SK-N-SH (cell line): ENCODE results near the gene VPS26B.

Experiments
- FOXM1 ChIP-seq: IDR thresholded peaks from 2 replicates; pipeline ENCODE4 v1.4.0; 2012; ENCODE audit warnings: low read depth, mild to moderate bottlenecking
- POLR2AphosphoS5 ChIP-seq: IDR thresholded peaks from 2 replicates; pipeline ENCODE4 v1.6.1; 2012; ENCODE audit warnings: low read depth, low read length
- SMC3 ChIP-seq: IDR thresholded peaks from 2 replicates; pipeline ENCODE4 v1.6.1; 2012; ENCODE audit warnings: low read depth, low read length, improper control_type of control experiment
- TAF1 ChIP-seq: IDR thresholded peaks from 2 replicates; pipeline ENCODE4 v1.6.1; 2012; ENCODE audit warnings: low read depth, mild to moderate bottlenecking, low read length, moderate library complexity, borderline replicate concordance
- TF ChIP-seq, protein P1 (sequence below): fragments of 200-600 bp; sonication (generic); IDR thresholded peaks from 2 replicates; pipeline ENCODE4 v1.6.1; 2017; ENCODE audit warnings: antibody characterized with exemption, mild to moderate bottlenecking, moderate library complexity

DNA sequence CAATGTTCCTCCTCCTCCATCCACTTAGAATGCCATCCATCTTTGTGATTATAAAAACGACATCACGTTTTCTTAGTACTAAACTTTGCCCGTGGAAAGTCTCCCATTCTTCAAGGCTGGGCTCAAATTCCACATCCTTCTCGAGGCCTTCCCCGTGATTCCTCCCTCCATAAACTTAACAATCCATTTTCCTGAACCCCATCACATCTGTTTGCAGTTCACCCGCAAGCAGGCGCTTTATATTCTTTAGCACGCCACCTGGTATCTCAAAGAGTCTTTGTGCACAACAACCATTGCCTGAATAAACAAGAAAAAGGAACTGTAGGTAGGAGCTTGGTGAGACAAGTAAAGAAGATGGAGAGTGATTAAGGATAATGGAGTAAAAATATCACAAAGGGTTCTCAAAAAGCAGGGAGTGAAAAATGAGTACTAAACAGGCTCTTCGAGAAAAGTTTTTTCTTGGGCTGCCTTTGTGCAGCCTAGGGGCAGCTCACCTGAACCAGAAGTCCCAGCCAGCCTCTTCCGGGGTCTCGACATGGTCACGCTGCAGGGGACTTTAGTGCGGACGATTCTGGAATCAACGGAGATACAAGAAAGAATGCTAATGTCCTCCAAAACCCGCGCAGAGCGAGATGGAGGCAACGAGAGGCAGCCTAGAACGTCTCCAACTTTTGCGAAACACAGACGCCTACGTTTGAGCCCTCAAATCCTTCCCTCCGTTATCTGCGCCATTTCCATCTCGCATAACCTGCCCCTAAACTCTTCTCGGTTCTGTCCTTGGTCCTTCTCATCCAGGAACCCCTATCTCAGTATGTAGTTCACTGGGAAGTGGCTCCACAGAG is 28.1 kb downstream of the VPS26B start:
- TF ChIP-seq TAF1 (no peak), POLR2AphosphoS5 (no peak), SMC3 (no peak), FOXM1 (no peak)
- TF ChIP-seq, protein P1, sequence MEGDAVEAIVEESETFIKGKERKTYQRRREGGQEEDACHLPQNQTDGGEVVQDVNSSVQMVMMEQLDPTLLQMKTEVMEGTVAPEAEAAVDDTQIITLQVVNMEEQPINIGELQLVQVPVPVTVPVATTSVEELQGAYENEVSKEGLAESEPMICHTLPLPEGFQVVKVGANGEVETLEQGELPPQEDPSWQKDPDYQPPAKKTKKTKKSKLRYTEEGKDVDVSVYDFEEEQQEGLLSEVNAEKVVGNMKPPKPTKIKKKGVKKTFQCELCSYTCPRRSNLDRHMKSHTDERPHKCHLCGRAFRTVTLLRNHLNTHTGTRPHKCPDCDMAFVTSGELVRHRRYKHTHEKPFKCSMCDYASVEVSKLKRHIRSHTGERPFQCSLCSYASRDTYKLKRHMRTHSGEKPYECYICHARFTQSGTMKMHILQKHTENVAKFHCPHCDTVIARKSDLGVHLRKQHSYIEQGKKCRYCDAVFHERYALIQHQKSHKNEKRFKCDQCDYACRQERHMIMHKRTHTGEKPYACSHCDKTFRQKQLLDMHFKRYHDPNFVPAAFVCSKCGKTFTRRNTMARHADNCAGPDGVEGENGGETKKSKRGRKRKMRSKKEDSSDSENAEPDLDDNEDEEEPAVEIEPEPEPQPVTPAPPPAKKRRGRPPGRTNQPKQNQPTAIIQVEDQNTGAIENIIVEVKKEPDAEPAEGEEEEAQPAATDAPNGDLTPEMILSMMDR = no peak
